ENCODE results near the gene IRS2.
"Not testable (repeated sequence)": the region's sequence is repeated elsewhere in the genome, so short reads cannot be mapped to it uniquely, and the experiment has no call there.

IRS2 gene

GRCh38 chr13:109732470-109733170 lies 53.8 kb downstream of the IRS2 start:
- DNase-seq (ENCODE audit: low spot score) = not testable (repeated sequence)

DNA sequence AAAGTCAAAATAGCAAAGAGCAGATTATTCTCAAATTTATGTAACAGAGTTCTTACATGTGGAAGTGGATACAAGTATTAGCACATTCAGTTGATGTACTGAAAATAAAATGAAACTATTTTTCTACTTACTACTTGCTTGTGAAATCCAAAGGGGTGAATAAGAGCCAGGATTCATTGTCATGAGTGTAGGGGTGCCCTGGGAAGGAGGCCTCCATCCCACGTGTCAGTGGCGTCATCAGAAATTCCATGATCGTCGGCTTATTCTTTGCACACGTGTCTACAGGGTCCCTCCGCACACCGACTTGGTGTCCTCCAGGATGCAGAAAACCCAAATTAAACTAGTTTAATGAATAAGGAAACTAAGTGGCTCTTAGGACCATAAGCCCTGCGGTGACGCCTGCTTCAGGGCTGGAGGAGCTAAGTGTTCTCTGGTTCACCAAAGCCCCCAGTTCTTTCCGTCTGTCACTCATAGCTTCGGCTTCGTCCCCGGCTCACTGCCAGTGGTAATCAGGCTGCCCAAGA lies 55.5 kb downstream of the IRS2 start:
- no peak for DNase-seq (ENCODE audit: low spot score)

DNA sequence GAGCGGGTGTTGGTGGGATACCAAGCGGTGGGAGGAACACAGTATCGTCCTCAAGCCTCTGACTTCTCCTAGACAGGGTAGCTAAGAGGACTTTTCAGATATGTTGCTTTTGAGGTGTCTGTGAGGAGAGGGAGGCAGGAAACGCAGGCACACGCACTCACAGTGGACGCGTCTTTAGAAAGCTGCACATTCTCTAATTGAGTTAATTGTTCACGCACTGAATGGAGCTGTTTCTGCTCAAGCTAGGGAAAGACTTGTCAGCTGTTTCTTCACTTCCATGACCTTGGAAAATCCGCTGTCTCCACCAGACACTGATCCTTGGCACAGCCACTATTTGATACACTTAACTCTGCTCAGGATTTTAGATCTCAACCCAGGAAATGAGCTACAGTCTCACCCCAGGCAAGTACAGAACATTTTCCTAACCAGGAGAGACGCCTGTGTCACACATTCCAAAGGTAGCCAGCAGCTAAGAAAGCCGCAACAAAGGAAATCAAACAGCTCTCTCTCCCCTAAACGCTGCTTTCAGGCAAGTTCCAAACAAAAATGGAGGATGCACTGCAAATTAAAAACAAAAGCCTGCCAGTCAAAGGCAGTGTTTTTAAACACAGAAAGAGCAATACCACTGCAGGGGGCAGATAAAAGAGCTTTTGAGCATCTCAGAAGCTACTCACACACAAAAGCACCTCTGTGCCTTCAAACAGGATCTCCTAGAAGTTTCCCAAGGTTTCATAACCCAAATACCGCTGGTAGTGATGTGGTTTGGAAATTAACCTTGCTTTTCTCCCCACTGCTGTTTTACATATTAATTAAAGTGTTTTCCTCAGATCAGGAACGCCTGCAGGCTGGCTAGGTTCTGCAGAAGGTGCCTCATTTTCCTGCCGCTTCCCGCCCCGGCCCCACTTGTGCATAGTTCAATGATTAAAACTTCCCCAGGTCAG lies 57.3 kb downstream of the IRS2 start:
- DNase-seq (ENCODE audit: low spot score) = no peak

GRCh38 chr13:109728061-109728460 lies 58.3 kb downstream of the IRS2 start:
- no peak for DNase-seq (ENCODE audit: low spot score)

- no peak for DNase-seq (ENCODE audit: low spot score)
Observed at GRCh38 chr13:109727251-109727650, 59.1 kb downstream of the IRS2 start.

DNA sequence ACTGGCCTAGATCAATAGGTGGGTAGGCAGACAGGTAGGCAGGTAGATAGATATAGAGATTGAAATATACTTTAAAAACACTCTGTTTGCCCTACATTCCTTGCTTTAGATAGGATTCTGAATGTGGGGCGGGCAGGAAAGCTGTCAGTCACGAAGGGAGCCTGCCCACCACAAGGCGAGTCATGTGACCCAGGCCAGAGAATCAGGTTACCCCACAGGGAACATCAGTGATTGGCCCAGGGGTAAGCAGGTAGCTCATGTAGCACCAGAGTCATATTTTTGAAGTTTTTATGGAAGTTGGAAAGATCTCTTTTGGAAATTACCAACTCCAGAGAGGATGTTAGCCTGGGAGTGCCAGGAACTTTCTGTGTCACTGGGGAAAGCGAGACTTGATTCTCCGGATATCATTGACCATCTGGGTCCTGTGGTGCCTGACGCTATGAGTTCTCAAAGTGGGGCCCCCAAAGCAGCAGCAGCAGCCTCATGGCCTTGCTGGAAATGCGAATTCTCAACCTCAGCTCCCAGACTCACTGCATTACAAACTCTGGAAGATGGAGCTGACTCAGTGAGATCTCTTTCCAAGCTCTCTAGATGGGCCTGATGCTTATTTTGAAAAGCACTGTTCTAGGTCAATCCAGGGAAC lies 60.3 kb downstream of the IRS2 start:
- no peak for DNase-seq (ENCODE audit: low spot score)

- DNase-seq (ENCODE audit: low spot score) = no peak
Observed at GRCh38 chr13:109725297-109725696, 61.1 kb downstream of the IRS2 start.

GRCh38 chr13:109724603-109725002 lies 61.8 kb downstream of the IRS2 start:
- no peak for DNase-seq (ENCODE audit: low spot score)

- DNase-seq (ENCODE audit: low spot score) = no peak
Observed at GRCh38 chr13:109723046-109723445, 63.3 kb downstream of the IRS2 start.

- DNase-seq (ENCODE audit: low spot score) = no peak
Observed at GRCh38 chr13:109722068-109722467, 64.3 kb downstream of the IRS2 start.

- DNase-seq (ENCODE audit: low spot score) = no peak
Observed at GRCh38 chr13:109720758-109721184, 65.6 kb downstream of the IRS2 start.

- no peak for DNase-seq (ENCODE audit: low spot score)
Observed at GRCh38 chr13:109719962-109720646, 66.3 kb downstream of the IRS2 start.

DNA sequence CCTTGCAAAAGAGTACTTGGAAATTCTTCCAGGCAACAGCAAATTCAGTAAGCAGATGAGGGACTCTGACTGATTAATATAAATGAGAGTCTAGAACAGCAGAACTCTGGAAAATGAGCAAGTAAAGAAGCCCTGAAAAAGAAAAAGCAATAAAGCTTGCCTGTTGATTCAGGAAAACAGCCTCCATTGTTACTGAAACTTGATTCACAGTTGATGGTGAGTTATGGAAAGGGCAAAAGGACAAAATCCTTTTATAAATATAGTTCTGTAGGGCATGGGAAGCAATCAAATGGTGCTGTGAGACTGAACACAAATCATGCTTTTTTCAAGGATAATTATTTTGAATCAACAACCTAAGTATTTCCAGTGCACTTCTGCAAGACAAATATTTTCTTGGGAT lies 67.7 kb downstream of the IRS2 start:
- DNase-seq (ENCODE audit: low spot score) = no peak

DNA sequence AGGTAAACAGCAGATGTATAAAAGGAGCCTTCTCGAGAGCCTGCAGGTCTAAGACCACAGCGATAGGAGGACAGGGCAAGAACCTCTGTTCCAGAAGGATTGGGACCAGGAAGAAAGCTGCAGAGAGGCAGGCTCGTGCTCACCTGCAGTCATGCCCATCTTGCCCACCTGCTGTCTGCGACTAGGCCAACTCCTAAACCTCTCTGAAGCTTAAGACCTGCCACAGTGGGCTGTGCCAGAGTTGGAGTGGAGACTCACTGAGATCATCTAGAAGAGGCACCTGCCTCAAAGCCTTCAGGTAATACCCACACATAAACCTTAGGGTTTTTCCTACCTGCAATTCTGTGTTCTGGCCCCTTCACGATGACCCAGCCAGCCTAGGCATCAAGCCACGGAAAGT lies 68.7 kb downstream of the IRS2 start:
- no peak for DNase-seq (ENCODE audit: low spot score)

DNA sequence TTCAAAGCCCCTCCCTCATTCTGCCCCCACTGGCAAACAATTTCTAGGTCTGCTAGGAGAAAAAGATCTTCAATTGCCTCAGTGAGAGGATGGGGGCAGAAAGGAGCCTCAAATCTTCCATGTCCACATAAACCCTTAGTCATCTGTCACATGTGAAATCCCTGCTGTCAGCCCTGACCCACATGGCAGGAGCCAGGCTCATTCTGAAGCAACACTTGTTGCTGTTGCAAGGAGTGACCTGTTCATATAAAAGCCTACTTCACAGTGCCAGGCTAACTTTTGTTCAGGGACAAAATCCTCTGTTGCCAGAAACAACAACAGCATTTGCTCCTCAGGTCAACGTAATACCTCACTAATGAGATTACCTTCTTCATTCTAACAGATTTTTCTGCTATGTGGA lies 70.5 kb downstream of the IRS2 start:
- no peak for DNase-seq (ENCODE audit: low spot score)

GRCh38 chr13:109713681-109714080 lies 72.7 kb downstream of the IRS2 start:
- no peak for DNase-seq (ENCODE audit: low spot score)

DNA sequence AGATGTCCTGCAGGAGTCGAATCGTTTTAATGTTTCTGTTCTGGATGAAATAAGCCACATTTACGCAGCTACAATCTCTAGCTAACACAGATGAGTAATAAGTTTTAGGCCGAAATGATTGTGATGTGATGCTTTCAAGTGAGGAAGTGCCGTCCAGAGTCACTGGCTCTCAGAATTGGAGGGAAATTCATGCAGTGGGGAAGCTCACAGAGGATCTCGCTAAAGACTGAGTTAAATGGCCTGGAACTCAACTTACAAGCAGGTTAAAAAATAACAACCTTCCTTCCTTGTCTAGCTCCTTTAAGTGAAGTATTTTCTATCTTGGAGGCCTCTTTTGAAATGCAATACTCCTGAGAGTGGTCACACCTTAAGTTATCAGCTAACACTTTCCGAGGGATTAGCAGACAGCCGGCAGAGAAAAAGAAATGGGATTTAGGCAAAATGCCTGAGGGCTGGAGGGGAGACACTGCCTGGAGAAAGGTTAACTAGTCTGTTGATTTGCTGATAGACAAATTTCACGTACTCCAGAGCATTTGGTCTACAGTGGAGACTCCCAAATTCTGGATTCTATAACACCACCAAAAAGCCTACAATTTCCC lies 74.2 kb downstream of the IRS2 start:
- no peak for DNase-seq (ENCODE audit: low spot score)

DNA sequence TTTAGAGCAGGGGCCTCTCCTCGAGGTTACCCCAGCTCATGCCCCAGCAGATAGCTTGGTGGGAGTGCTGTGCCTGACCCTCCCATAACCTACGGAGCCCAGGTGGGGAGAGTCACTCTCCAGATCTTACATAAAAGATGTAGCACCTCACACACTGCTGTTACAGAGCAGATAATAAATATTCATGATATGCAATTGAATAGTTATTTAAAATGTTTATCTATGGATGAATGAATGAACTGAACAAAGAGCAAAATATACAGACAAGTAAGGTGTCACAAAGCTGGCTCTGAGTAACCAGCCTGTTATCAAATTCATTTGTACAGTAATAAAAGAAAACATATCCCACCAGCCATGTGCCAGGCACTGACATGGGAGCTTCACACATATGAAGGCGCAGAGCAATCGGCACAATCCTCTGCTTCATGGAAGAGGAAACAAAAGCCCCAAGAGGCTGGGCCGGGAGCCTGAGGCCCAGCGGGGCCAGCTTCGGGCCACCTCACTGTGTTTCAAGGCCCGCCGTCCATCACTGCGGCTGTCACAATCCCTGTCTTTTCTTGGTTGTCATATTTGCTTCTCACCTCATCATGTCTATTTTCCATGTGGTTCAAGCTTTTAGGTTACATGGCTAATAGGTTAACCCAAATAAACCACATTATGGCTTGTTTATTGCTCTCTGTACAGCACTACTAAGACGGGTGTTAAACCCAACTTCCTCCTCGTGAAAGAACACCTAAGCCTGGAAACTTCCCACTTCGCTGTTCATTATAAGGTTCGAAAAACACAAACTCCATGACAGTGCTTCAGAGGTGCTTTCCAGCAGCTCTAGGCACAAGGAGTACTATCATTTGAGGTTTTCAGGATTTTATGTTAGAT lies 78.4 kb downstream of the IRS2 start:
- DNase-seq (ENCODE audit: low spot score) = no peak

- DNase-seq (ENCODE audit: low spot score) = no peak
Observed at GRCh38 chr13:109707044-109707741, 79.2 kb downstream of the IRS2 start.
